ENCODE results near the gene VEGFC.

GRCh38 chr4:176717237-176717636 lies 75.5 kb downstream of the VEGFC start:
- TF ChIP-seq, protein P1, sequence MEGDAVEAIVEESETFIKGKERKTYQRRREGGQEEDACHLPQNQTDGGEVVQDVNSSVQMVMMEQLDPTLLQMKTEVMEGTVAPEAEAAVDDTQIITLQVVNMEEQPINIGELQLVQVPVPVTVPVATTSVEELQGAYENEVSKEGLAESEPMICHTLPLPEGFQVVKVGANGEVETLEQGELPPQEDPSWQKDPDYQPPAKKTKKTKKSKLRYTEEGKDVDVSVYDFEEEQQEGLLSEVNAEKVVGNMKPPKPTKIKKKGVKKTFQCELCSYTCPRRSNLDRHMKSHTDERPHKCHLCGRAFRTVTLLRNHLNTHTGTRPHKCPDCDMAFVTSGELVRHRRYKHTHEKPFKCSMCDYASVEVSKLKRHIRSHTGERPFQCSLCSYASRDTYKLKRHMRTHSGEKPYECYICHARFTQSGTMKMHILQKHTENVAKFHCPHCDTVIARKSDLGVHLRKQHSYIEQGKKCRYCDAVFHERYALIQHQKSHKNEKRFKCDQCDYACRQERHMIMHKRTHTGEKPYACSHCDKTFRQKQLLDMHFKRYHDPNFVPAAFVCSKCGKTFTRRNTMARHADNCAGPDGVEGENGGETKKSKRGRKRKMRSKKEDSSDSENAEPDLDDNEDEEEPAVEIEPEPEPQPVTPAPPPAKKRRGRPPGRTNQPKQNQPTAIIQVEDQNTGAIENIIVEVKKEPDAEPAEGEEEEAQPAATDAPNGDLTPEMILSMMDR (IDR thresholded peaks at IDR 0.05; ENCODE audit: poor library complexity, severe bottlenecking): no peak
- TF ChIP-seq EZH2 (IDR thresholded peaks at IDR 0.05; ENCODE audit: borderline replicate concordance, insufficient read depth, low read length, poor library complexity, severe bottlenecking) (no peak), EP300 (conservative IDR thresholded peaks at IDR 0.05; ENCODE audit: poor library complexity, severe bottlenecking) (no peak), REST (IDR thresholded peaks at IDR 0.05; ENCODE audit: borderline replicate concordance) (no peak)

Measured in neural cell (in vitro differentiated cells).